Activated B cell treated with CpG ODN at 0.5 μM for 24 hours (primary cell): Measurements from ENCODE around the gene NMT1. TPM values are rescaled to one million over a fixed set of nuclear protein-coding genes. Genes with fewer than 3 reads are reported as not detected.

ENCODE experiments used
- ATAC-seq: fragments of 200-7000 bp; cut with Tn5 transposase; one replicate; pipeline ENCODE4 v1.10.0; 2021; ENCODE audit warnings: low read depth, mild to moderate bottlenecking, moderate library complexity
- CTCF ChIA-PET: fragments of 350-600 bp; sonication (Branson Sonifier 250); formaldehyde crosslinking; loops from one replicate; lab custom pipeline; 2021; ENCODE audit warnings: antibody characterized with exemption; lab: Charles Lee
- POLR2A ChIA-PET: fragments of 350-600 bp; sonication (Branson Sonifier 250); formaldehyde crosslinking; loops from one replicate; lab custom pipeline; 2021; ENCODE audit warnings: antibody characterized with exemption; lab: Charles Lee
- DNase-seq: peaks from one replicate; pipeline ENCODE4 v3.0.0; 2022
- H3K27ac Mint-ChIP-seq: one replicate; pipeline ENCODE4 v1.8.0; 2020; ENCODE audit warnings: mixed read lengths
- H3K27me3 Mint-ChIP-seq: one replicate; pipeline ENCODE4 v1.8.0; 2021; ENCODE audit warnings: mixed read lengths
- H3K36me3 Mint-ChIP-seq: one replicate; pipeline ENCODE4 v1.8.0; 2021; ENCODE audit warnings: low read depth, mixed read lengths
- H3K4me1 Mint-ChIP-seq: one replicate; pipeline ENCODE4 v1.8.0; 2021; ENCODE audit warnings: mixed read lengths
- H3K4me3 Mint-ChIP-seq: one replicate; pipeline ENCODE4 v1.8.0; 2020; ENCODE audit warnings: mild to moderate bottlenecking, mixed read lengths
- H3K9me3 Mint-ChIP-seq: one replicate; pipeline ENCODE4 v1.8.0; 2020; ENCODE audit warnings: mixed read lengths
- intact Hi-C: fragments of 100-400 bp; cut with micrococcal nuclease; formaldehyde crosslinking; loops from one replicate; pipeline ENCODE4 v1.15.1; 2024
- total RNA-seq: library from RNA; stranded (reverse); gene quantifications from 2 replicates; pipeline ENCODE4 v1.2.3, GENCODE V29; 2022
- TF ChIP-seq, protein P1 (sequence below): fragments of 200-600 bp; IDR thresholded peaks from one replicate; pipeline ENCODE4 v1.8.0; 2022; ENCODE audit warnings: antibody characterized with exemption, mild to moderate bottlenecking

NMT1 gene
- total RNA-seq, 1 donor from 2014 or later = 154 TPM

- peak overlapping the region; percentile 100 for H3K27ac Mint-ChIP-seq
- TF ChIP-seq, protein P1, sequence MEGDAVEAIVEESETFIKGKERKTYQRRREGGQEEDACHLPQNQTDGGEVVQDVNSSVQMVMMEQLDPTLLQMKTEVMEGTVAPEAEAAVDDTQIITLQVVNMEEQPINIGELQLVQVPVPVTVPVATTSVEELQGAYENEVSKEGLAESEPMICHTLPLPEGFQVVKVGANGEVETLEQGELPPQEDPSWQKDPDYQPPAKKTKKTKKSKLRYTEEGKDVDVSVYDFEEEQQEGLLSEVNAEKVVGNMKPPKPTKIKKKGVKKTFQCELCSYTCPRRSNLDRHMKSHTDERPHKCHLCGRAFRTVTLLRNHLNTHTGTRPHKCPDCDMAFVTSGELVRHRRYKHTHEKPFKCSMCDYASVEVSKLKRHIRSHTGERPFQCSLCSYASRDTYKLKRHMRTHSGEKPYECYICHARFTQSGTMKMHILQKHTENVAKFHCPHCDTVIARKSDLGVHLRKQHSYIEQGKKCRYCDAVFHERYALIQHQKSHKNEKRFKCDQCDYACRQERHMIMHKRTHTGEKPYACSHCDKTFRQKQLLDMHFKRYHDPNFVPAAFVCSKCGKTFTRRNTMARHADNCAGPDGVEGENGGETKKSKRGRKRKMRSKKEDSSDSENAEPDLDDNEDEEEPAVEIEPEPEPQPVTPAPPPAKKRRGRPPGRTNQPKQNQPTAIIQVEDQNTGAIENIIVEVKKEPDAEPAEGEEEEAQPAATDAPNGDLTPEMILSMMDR = no peak
- no peak for ATAC-seq
- no peaks in the 10 kb centered on the region for H3K27me3 Mint-ChIP-seq
- peaks cover 17% of the 10 kb centered on the region for H3K36me3 Mint-ChIP-seq
- CTCF ChIA-PET = interaction anchor here (1.0 to 1.1 kb wide), 2 partner anchors 88 to 142 kb away, joined by 3 read pairs; no protein-coding TSS in a partner anchor
- H3K4me3 Mint-ChIP-seq = peak overlapping the region; percentile 100
- peaks cover 50% of the 10 kb centered on the region for H3K4me1 Mint-ChIP-seq
- DNase-seq = no peak
- intact Hi-C loops = loop anchor here (1.0 to 5.0 kb wide), 13 partner anchors 10 to 559 kb away; partner anchors contain the start of genes C1QL1, DCAKD, EFTUD2 and FZD2
- POLR2A ChIA-PET = interaction anchor here (0.6 to 2.2 kb wide), 21 partner anchors 11 to 714 kb away, joined by 3 to 46 read pairs (median 4); partner anchors contain the start of genes ACBD4, DCAKD, EFTUD2 and FMNL1
- H3K9me3 Mint-ChIP-seq = no peaks in the 10 kb centered on the region
Measured at GRCh38 chr17:45061606-45062205, 589 bp downstream of the NMT1 start.

GRCh38 chr17:45063198-45063597 lies 2.1 kb downstream of the NMT1 start:
- H3K36me3 Mint-ChIP-seq = peaks cover 29% of the 10 kb centered on the region
- H3K4me3 Mint-ChIP-seq = peak overlapping the region; percentile 100
- no peaks in the 10 kb centered on the region for H3K9me3 Mint-ChIP-seq
- peak overlapping the region; percentile 64 for H3K27ac Mint-ChIP-seq
- DNase-seq = no peak
- no peak for ATAC-seq
- no peaks in the 10 kb centered on the region for H3K27me3 Mint-ChIP-seq
- H3K4me1 Mint-ChIP-seq = peaks cover 58% of the 10 kb centered on the region
- CTCF ChIA-PET = interaction anchor here (0.6 to 1.6 kb wide), 2 partner anchors 13 to 87 kb away, joined by 3 to 5 read pairs; no protein-coding TSS in a partner anchor
- intact Hi-C loops = loop anchor here (5.0 kb wide), 5 partner anchors 69 to 561 kb away; partner anchors contain the start of genes C1QL1, FZD2, GPATCH8 and PLCD3
- TF ChIP-seq, protein P1 = no peak
- POLR2A ChIA-PET = interaction anchor here (0.5 to 1.4 kb wide), 12 partner anchors 12 to 715 kb away, joined by 3 to 16 read pairs (median 4); partner anchors contain the start of genes DCAKD, EFTUD2 and HEXIM2

DNA sequence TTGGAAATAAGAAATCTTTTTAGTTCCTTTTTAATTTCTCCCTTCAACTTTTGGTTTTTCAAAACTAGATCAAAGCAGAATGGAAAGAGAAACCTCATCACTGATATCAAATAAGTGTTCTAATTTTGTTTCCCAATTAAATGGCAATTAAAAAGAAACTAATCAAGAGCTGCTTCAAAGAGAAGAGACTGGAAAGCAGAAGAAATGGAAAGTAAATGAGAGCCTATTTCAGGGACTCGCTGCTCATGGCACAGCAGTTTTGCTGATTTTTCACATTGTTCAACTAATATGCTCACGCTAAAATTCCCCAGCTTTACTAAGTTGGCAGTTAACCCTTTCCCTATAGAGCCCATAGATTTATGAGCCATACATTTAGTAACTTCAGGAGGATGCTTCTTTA lies 6.5 kb downstream of the NMT1 start:
- Mint-ChIP-seq H3K9me3 (no peaks in the 10 kb centered on the region), H3K4me1 (peaks cover 28% of the 10 kb centered on the region), H3K27ac (no peak overlapping the region), H3K36me3 (peaks cover 41% of the 10 kb centered on the region), H3K27me3 (no peaks in the 10 kb centered on the region), H3K4me3 (no peak overlapping the region)
- ATAC-seq (no peak), DNase-seq (no peak)
- intact Hi-C loops = no loop called here
- CTCF ChIA-PET = no interaction called here
- TF ChIP-seq, protein P1 = no peak
- POLR2A ChIA-PET = no interaction called here

GRCh38 chr17:45070001-45070400 lies 8.9 kb downstream of the NMT1 start:
- no peak for DNase-seq
- Mint-ChIP-seq H3K4me3 (no peak overlapping the region), H3K27ac (no peak overlapping the region), H3K27me3 (no peaks in the 10 kb centered on the region), H3K4me1 (peaks cover 13% of the 10 kb centered on the region), H3K36me3 (peaks cover 52% of the 10 kb centered on the region), H3K9me3 (no peaks in the 10 kb centered on the region)
- ATAC-seq = no peak
- TF ChIP-seq, protein P1 = no peak
- POLR2A ChIA-PET = no interaction called here
- CTCF ChIA-PET = no interaction called here
- intact Hi-C loops = no loop called here

- H3K4me3 Mint-ChIP-seq = no peak overlapping the region
- POLR2A ChIA-PET = no interaction called here
- ATAC-seq (no peak), DNase-seq (no peak)
- intact Hi-C loops = no loop called here
- no peaks in the 10 kb centered on the region for H3K27me3 Mint-ChIP-seq
- H3K36me3 Mint-ChIP-seq = peaks cover 53% of the 10 kb centered on the region
- peaks cover 11% of the 10 kb centered on the region for H3K4me1 Mint-ChIP-seq
- no peaks in the 10 kb centered on the region for H3K9me3 Mint-ChIP-seq
- CTCF ChIA-PET = interaction anchor here (1.0 kb wide), 1 partner anchor 28 kb away, joined by 3 read pairs; no protein-coding TSS in a partner anchor
- no peak overlapping the region for H3K27ac Mint-ChIP-seq
- TF ChIP-seq, protein P1 = no peak
Measured at GRCh38 chr17:45070809-45071208, 9.7 kb downstream of the NMT1 start.
